ENCODE results near the gene VSIG2. TPM values are rescaled to one million over a fixed set of nuclear protein-coding genes. Genes with fewer than 3 reads are reported as not detected.

The VSIG2 gene
- total and polyA plus RNA-seq, 2 donors (not counting 3 experiments of a cell fraction or from before 2014, with no cell fraction given) = 1.2 to 7.0 TPM

DNA sequence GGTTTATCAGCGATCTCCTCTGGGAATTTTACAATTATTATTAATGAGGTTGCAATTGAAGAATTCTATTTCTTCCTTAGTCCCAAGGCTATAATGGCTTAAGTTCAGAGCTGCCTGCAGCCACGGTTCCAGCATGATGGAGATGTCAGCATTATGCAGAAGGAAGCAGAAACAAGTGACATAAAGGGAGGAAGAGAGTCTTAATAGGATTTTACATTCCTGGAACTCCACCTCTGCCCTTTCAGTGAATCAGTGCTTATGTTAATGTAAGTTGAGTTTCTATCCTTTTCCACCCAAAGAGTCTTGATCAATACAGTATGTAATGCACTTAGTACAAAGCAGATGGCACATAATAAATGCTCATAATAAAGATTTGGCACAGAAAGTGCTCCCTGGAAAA is 23.9 kb downstream of the VSIG2 start:
- DNase-seq (ENCODE audit: low read depth, low spot score) = no peak
- Histone ChIP-seq H3K4me2 (ENCODE audit: insufficient read depth, low read length) (no peak overlapping the region), H3K27me3 (ENCODE audit: control insufficient read depth in 2 of 2, insufficient read depth in 2 of 2, low read length in 2 of 2) (no peaks in the 10 kb centered on the region), H3K79me2 (ENCODE audit: control insufficient read depth, insufficient read depth, low read length) (no peaks in the 10 kb centered on the region), H3K4me3 (replicated peaks in 1 of 3; ENCODE audit: insufficient read depth in 1 of 3, low read depth in 1 of 3, low read length in 3 of 3) (no peak overlapping the region), H4K20me1 (replicated peaks; ENCODE audit: control insufficient read depth, extremely low read depth, insufficient read depth, low read length) (no peaks in the 10 kb centered on the region), H3K27ac (ENCODE audit: insufficient read depth, low read depth, low read length) (no peak overlapping the region), H2AFZ (ENCODE audit: low read depth, low read length) (no peak overlapping the region), H3K9me1 (replicated peaks; ENCODE audit: control insufficient read depth, extremely low read depth, insufficient read depth, low read length) (no peaks in the 10 kb centered on the region), H3K36me3 (ENCODE audit: control insufficient read depth in 2 of 2, extremely low read depth in 1 of 2, insufficient read depth in 2 of 2, low read length in 2 of 2) (no peaks in the 10 kb centered on the region), H3K4me1 (ENCODE audit: control insufficient read depth, extremely low read depth, insufficient read depth, low read length) (peaks cover 24% of the 10 kb centered on the region), H3K9ac (replicated peaks; ENCODE audit: extremely low read depth, insufficient read depth, low read length) (no peak overlapping the region), H3K9me3 (replicated peaks; ENCODE audit: control insufficient read depth, insufficient read depth, low read length) (no peaks in the 10 kb centered on the region)
- ChIA-PET CTCF (interaction anchor here (0.6 to 1.9 kb wide), 2 partner anchors 109 to 365 kb away, joined by 3 to 5 read pairs; no protein-coding TSS in a partner anchor), POLR2A (no interaction called here)
- no peak for FAIRE-seq
- TF ChIP-seq EZH2 (IDR thresholded peaks at IDR 0.05; ENCODE audit: borderline replicate concordance, low read depth, low read length, severe bottlenecking) (no peak), MAX (IDR thresholded peaks at IDR 0.05; ENCODE audit: insufficient read depth, insufficient read length) (no peak), POLR2AphosphoS5 (IDR thresholded peaks at IDR 0.05; ENCODE audit: insufficient read depth, low read depth, low read length) (no peak), JUN (IDR thresholded peaks at IDR 0.05; ENCODE audit: borderline replicate concordance, insufficient read depth, insufficient read length, low read depth) (no peak), MYC (IDR thresholded peaks at IDR 0.05; ENCODE audit: low read depth, low read length) (no peak), POLR2A (IDR thresholded peaks at IDR 0.05; ENCODE audit: low read depth, low read length) (no peak), FOS (IDR thresholded peaks at IDR 0.05; ENCODE audit: borderline replicate concordance, insufficient read depth, low read length) (no peak), GATA2 (IDR thresholded peaks at IDR 0.05; ENCODE audit: insufficient read depth, insufficient read length, low read depth, low read length) (no peak)
- TF ChIP-seq, protein P1, sequence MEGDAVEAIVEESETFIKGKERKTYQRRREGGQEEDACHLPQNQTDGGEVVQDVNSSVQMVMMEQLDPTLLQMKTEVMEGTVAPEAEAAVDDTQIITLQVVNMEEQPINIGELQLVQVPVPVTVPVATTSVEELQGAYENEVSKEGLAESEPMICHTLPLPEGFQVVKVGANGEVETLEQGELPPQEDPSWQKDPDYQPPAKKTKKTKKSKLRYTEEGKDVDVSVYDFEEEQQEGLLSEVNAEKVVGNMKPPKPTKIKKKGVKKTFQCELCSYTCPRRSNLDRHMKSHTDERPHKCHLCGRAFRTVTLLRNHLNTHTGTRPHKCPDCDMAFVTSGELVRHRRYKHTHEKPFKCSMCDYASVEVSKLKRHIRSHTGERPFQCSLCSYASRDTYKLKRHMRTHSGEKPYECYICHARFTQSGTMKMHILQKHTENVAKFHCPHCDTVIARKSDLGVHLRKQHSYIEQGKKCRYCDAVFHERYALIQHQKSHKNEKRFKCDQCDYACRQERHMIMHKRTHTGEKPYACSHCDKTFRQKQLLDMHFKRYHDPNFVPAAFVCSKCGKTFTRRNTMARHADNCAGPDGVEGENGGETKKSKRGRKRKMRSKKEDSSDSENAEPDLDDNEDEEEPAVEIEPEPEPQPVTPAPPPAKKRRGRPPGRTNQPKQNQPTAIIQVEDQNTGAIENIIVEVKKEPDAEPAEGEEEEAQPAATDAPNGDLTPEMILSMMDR (IDR thresholded peaks at IDR 0.05; ENCODE audit: extremely low read depth in 1 of 2, insufficient read depth in 1 of 2, low read depth in 1 of 2, low read length in 2 of 2) = no peak
- no TSS peak for BruUV-seq (replicated peaks)
- dilution Hi-C loops (cut with MboI; ENCODE audit: extremely low pct_ligation_motif_present, low sequenced_read_pairs) (no loop called here), intact Hi-C loops (cut with micrococcal nuclease) (no loop called here)
